NCI-H2107 treated with DMSO at 0.1 percent for 48 hours (cell line): ENCODE results near the gene AAMDC.

Source experiments
- DNase-seq: peaks from one replicate; lab custom pipeline; 2025; ENCODE audit not compliant: unreplicated experiment; lab: John Stamatoyannopoulos, UW

AAMDC gene

GRCh38 chr11:77820565-77821348 is at the start of gene AAMDC, which contains the start of gene RSF1:
TSS of gene AAMDC (plus strand) at chr11:77821144. CDS start at chr11:77842497, 21,353 bp downstream.
TSS of gene RSF1 (minus strand) at chr11:77820722. CDS start at chr11:77820714, 8 bp downstream.
- DNase-seq, result peak; percentile 97

DNA sequence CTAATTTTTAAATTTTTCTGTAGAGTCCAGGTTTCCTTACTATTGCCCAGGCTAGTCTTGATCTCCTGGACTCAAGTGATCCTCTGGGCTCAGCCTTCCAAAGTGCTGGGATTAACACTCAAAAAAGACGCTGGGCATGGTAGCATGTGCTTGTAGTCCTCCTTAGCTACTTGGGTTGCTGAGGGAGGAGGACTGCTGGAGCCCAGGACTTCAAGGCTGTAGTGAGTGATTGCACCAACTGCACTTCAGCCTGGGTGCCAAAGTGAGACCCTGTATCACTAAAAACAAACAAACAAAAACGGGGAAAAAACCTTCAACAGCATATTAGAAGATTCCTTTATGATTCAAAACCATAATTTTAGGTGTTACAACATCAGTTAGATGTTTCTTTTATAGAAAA is 45.0 kb upstream of the AAMDC start:
- DNase-seq, result no peak

DNA sequence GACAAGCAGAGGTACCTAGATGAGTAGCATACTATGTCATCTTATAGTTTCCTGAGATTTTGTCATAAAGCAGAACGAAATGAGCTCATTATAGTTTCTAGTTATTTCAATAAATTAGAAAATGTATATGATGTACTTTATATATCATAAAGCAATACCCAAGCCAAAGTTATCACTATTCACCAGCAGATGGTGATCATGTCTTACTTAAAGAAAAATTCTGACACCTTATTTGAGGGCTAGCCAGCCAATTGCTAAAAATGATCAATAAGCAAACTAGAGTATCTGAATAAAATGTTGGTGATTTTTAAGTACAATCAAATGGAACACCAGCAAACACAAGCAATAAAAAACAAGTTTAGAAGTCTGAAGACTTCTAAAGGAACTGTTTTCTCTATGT is 44.5 kb upstream of the AAMDC start:
- DNase-seq, result peak; percentile 13

- DNase-seq, result no peak
These were observed 42.8 kb upstream of the AAMDC start for GRCh38 chr11:77778118-77778517.

GRCh38 chr11:77778549-77778948 is 42.4 kb upstream of the AAMDC start:
- no peak for DNase-seq

- no peak for DNase-seq
These were observed 41.0 kb upstream of the AAMDC start for GRCh38 chr11:77779935-77780334.

GRCh38 chr11:77783025-77783424 is 37.9 kb upstream of the AAMDC start:
- DNase-seq, result no peak

DNA sequence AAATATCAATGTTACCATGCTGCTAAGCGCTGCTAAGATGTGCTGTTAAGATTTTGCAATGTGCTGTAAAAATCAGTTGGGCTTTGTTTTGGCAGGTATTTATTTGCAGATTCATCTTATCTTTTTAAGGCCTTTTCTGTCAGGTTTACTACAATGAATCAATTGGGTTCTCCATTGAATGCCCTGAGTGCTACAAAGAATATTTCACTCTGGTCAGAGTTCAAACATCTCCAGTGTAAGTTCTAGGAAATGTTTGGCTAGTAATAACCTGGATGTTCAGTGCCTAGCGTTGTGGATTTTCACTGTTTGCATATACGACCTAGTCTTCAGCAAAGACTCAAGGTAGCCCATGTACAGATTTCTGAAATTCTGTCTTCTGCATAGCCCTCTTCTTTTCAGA is 36.4 kb upstream of the AAMDC start:
- no peak for DNase-seq

DNA sequence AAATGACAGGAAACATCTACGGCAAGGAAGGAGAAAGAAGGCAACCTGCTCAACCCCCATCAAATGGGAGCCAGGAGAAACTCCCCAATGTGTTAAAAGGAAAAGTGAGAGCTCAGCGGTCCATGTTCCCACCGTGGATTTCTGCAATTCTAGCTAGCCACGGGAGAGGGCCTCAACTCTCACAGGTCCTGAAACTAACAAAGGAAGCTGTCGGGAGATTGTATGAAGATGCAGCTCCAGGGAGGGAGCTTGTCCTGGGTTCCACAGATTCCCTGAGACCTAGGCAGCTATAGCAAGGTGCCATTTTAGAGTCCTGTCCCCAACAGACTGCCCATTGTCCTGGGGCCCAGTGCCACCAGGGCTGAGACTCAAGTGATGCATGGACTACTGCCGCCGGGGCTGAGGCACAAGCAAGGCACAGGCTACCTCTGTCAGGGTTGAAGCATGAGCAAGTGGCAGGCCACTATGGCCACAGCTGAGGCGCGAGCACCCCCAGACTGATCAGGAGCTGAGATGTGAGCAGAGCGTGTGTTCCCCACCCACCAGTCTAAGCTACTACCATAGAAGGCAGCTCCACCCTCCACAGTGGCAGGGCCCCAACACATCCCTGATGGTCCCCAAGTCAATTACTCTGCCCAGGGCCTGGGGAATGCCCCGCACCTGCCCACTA is 31.7 kb upstream of the AAMDC start:
- DNase-seq, result no peak

GRCh38 chr11:77789731-77790476 is 31.0 kb upstream of the AAMDC start:
- no peak for DNase-seq

GRCh38 chr11:77791301-77791700 is 29.6 kb upstream of the AAMDC start:
- no peak for DNase-seq

GRCh38 chr11:77793972-77794371 is 27.0 kb upstream of the AAMDC start:
- DNase-seq, result no peak

GRCh38 chr11:77799338-77799737 is 21.6 kb upstream of the AAMDC start:
- DNase-seq, result no peak

DNA sequence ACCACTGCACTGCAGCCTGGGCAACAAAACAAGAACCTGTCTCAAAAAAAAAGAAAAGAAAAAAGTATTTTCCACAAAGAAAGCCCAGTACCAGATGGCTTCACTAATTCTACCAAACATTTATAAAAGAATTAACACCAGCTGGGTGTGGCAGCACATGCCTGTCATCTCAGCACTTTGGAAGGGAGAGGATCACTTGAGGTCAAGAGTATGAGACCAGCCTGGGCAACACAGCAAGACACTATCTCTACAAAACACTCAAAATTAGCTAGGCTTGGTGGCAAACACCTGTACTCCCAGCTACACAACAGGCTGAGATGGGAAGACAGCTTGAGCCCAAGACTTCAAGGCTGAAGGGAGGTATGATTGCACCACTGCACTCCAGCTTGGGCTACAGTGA is 20.5 kb upstream of the AAMDC start:
- no peak for DNase-seq

DNA sequence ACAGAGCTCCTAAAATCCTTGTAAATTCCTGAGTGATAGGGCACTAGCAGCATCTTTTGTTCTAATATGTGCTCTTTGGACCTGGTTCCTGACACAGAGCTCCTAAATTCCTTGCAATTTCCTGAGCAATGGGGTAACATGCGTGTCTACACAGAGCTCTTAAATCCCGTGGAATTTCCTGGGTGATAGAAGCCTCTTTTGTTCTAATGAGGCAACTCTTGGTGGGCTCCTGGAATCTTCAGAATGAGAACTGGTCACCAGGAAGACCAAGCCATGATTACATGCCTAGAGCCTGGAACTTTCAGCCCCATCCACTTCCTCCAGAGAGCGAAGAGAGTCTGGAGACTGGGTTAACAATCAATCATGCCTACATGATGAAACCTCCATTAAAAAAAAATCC is 19.5 kb upstream of the AAMDC start:
- no peak for DNase-seq

GRCh38 chr11:77806415-77806814 is 14.5 kb upstream of the AAMDC start:
- DNase-seq, result no peak

GRCh38 chr11:77806993-77807392 is 14.0 kb upstream of the AAMDC start:
- no peak for DNase-seq

GRCh38 chr11:77813256-77813655 is 7.7 kb upstream of the AAMDC start:
- no peak for DNase-seq

- no peak for DNase-seq
These were observed 6.1 kb upstream of the AAMDC start for GRCh38 chr11:77814848-77815247.

DNA sequence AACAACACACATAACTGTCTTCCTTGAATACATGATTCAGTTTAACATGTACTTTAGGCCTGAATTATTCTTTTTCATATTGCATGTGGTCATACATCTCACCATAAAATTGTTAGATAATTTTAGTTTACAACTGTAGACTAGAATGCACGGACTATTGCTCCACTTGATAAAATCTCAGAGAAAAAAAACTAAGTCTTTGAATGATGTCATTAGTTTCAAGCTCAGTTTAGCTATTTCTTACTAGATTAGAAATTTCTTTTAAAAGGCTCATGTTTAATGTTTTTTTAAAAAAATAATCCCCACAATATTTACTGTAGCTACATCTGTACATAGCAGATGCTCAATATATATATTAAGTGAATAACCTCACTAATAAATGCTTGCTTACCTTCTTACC is 5.5 kb upstream of the AAMDC start:
- no peak for DNase-seq

- DNase-seq, result peak; percentile 87
These were observed 1.5 kb upstream of the AAMDC start for GRCh38 chr11:77819411-77819920.
